Natural killer cell (primary cell): Measurements from ENCODE around the gene DUSP3. TPM values are rescaled to one million over a fixed set of nuclear protein-coding genes. Genes with fewer than 3 reads are reported as not detected.

ENCODE experiments used
- ATAC-seq, 3 donors: fragments of 150-1000 bp in 2 of 3; fragments of 200-7000 bp in 1 of 3; cut with Tn5 transposase; 1 replicate in 1 of 3; 2 replicates in 2 of 3; pipeline ENCODE4 v1.10.0; 2021; ENCODE audit warnings: mild to moderate bottlenecking in 2 of 3, moderate library complexity in 2 of 3
- DNase-seq, 2 donors: peaks; one replicate each; pipeline versions ENCODE4 v3.0.0 to v3.0.0-alpha.2; 2013 to 2021; ENCODE audit warnings: mixed read lengths in 1 of 2
- H3K27ac ChIP-seq: one replicate; pipeline ENCODE4 v1.5.1; 2013; ENCODE audit warnings: mild to moderate bottlenecking, low read length
- H3K27me3 ChIP-seq: one replicate; pipeline ENCODE4 v1.6.1; 2013; ENCODE audit warnings: low read length; ENCODE audit not compliant: control insufficient read depth, insufficient read depth
- H3K36me3 ChIP-seq: one replicate; pipeline ENCODE4 v1.6.1; 2013; ENCODE audit warnings: low read length; ENCODE audit not compliant: control insufficient read depth, insufficient read depth
- H3K4me1 ChIP-seq: one replicate; pipeline ENCODE4 v1.6.1; 2013; ENCODE audit warnings: low read length; ENCODE audit not compliant: control insufficient read depth, insufficient read depth
- H3K4me3 ChIP-seq: one replicate; pipeline ENCODE4 v1.5.1; 2013; ENCODE audit warnings: low read length
- H3K9me3 ChIP-seq: one replicate; pipeline ENCODE4 v1.6.1; 2013; ENCODE audit warnings: low read length; ENCODE audit not compliant: control insufficient read depth, insufficient read depth
- H3K27ac Mint-ChIP-seq, 2 donors: one replicate each; pipeline ENCODE4 v1.8.0; 2022; ENCODE audit warnings: mild to moderate bottlenecking in 2 of 2, mixed read lengths in 2 of 2, moderate library complexity in 1 of 2
- H3K27me3 Mint-ChIP-seq, 2 donors: one replicate each; pipeline ENCODE4 v1.8.0; 2022; ENCODE audit warnings: low read depth in 2 of 2, mixed read lengths in 2 of 2
- H3K36me3 Mint-ChIP-seq: one replicate; pipeline ENCODE4 v1.8.0; 2022; ENCODE audit warnings: mixed read lengths
- H3K4me1 Mint-ChIP-seq, 2 donors: one replicate each; pipeline ENCODE4 v1.8.0; 2022; ENCODE audit warnings: mixed read lengths in 2 of 2
- H3K4me3 Mint-ChIP-seq: one replicate; pipeline ENCODE4 v1.8.0; 2022; ENCODE audit warnings: mild to moderate bottlenecking, moderate library complexity, mixed read lengths
- H3K9me3 Mint-ChIP-seq, 2 donors: one replicate each; pipeline ENCODE4 v1.8.0; 2022; ENCODE audit warnings: mixed read lengths in 2 of 2
- CTCF ChIP-seq: fragments of 200-600 bp; IDR thresholded peaks from one replicate; pipeline ENCODE4 v1.8.0; 2022; ENCODE audit warnings: antibody characterized with exemption
- WGBS: methylation state at CpG from one replicate; pipeline ENCODE4 v1.1.7; 2013; ENCODE audit warnings: missing lambda C conversion rate; ENCODE audit not compliant: insufficient coverage; 5-methylcytosine and 5-hydroxymethylcytosine counted together
- intact Hi-C: fragments of 100-400 bp; cut with micrococcal nuclease; formaldehyde crosslinking; loops from one replicate; pipeline ENCODE4 v1.14.2; 2022
- total RNA-seq, 4 donors: library from RNA; stranded (reverse); fragments of 120-200 nt in 1 of 4; gene quantifications; one replicate each; pipeline versions ENCODE4 v1.2.3 to v1.2.4, GENCODE V29; 2013 to 2022

Gene DUSP3
- total RNA-seq, 3 donors from 2014 or later (not counting 1 experiment from before 2014, with no cell fraction given): 6.3 to 15.9 (median 12.9) TPM

- no peaks in the 10 kb centered on the region for H3K36me3 ChIP-seq
- no peaks in the 10 kb centered on the region for H3K9me3 Mint-ChIP-seq
- no peaks in the 10 kb centered on the region for H3K4me1 ChIP-seq
- H3K4me3 Mint-ChIP-seq: no peak overlapping the region
- no peaks in the 10 kb centered on the region for H3K36me3 Mint-ChIP-seq
- H3K27ac Mint-ChIP-seq: no peak overlapping the region
- 91% methylated on average over 24 of the region's 24 CpGs for WGBS
- peaks cover 0 to 27% of the 10 kb centered on the region in 2 donors for H3K27me3 Mint-ChIP-seq
- no peak overlapping the region for H3K27ac ChIP-seq
- H3K4me1 Mint-ChIP-seq: no peaks in the 10 kb centered on the region
- no peaks in the 10 kb centered on the region for H3K27me3 ChIP-seq
- TF ChIP-seq CTCF: no peak
- ATAC-seq (no peak), DNase-seq (no peak)
- H3K9me3 ChIP-seq: no peaks in the 10 kb centered on the region
- no peak overlapping the region for H3K4me3 ChIP-seq
- intact Hi-C loops: no loop called here
These were observed 37.9 kb upstream of the DUSP3 start for GRCh38 chr17:43816336-43817320.

- Mint-ChIP-seq H3K4me1 (no peaks in the 10 kb centered on the region), H3K9me3 (no peaks in the 10 kb centered on the region), H3K27me3 (peaks cover 0 to 29% of the 10 kb centered on the region in 2 donors), H3K36me3 (no peaks in the 10 kb centered on the region), H3K27ac (no peak overlapping the region), H3K4me3 (no peak overlapping the region)
- H3K4me3 ChIP-seq: no peak overlapping the region
- no peaks in the 10 kb centered on the region for H3K9me3 ChIP-seq
- ATAC-seq: no peak
- H3K4me1 ChIP-seq: no peaks in the 10 kb centered on the region
- no peaks in the 10 kb centered on the region for H3K36me3 ChIP-seq
- WGBS: 61% methylated on average over 1 of the region's 1 CpG
- no peak for TF ChIP-seq CTCF
- DNase-seq: no peak
- H3K27me3 ChIP-seq: no peaks in the 10 kb centered on the region
- intact Hi-C loops: no loop called here
- H3K27ac ChIP-seq: no peak overlapping the region
These were observed 35.9 kb upstream of the DUSP3 start for GRCh38 chr17:43814714-43815113.

GRCh38 chr17:43814026-43814425 lies 35.2 kb upstream of the DUSP3 start:
- ATAC-seq: no peak
- Mint-ChIP-seq H3K36me3 (no peaks in the 10 kb centered on the region), H3K9me3 (no peaks in the 10 kb centered on the region), H3K27me3 (peaks cover 0 to 29% of the 10 kb centered on the region in 2 donors), H3K27ac (no peak overlapping the region), H3K4me3 (no peak overlapping the region), H3K4me1 (no peaks in the 10 kb centered on the region)
- Histone ChIP-seq H3K27me3 (no peaks in the 10 kb centered on the region), H3K4me3 (no peak overlapping the region), H3K27ac (no peak overlapping the region), H3K4me1 (no peaks in the 10 kb centered on the region), H3K36me3 (no peaks in the 10 kb centered on the region), H3K9me3 (no peaks in the 10 kb centered on the region)
- WGBS: 85% methylated on average over 12 of the region's 12 CpGs
- DNase-seq: no peak
- no peak for TF ChIP-seq CTCF
- intact Hi-C loops: no loop called here
